GM21786 (cell line): ENCODE data around the gene KAZN.

ENCODE experiments used
- ATAC-seq: cut with Tn5 transposase; IDR thresholded peaks from one replicate; pipeline ENCODE4 v1.9.1; 2021; ENCODE audit not compliant: unreplicated experiment

Gene KAZN

DNA sequence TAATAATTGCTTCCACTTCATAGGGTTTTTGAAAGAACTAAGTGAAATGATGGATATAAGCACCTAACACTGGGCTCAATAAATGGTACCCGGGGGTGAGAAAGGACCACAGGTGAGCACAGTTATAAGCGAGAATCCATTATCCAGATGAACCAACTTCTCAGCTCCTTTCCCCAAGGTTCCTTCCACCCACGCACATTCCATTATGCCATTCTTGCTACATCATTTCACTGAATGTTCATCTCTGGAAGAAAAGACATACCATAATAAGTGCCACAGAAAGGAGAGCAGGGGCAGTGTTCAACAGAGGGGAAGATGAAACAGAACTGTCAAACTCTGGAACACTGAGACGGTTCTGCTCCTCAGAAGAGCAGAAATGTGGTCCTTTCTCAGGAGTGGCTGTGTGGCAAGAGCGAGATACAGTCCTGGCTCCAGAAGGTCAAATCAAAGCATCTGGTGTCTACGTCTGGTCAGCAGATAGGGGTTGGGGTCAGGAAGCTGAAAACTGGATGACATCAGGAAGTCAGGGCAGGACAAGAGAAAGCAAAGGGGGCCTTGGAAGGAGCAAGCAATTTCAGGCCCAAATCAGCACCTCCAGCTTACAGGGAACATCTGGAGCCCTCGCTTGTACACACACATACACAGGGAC is 299.6 kb downstream of the KAZN start:
- ATAC-seq = no peak

DNA sequence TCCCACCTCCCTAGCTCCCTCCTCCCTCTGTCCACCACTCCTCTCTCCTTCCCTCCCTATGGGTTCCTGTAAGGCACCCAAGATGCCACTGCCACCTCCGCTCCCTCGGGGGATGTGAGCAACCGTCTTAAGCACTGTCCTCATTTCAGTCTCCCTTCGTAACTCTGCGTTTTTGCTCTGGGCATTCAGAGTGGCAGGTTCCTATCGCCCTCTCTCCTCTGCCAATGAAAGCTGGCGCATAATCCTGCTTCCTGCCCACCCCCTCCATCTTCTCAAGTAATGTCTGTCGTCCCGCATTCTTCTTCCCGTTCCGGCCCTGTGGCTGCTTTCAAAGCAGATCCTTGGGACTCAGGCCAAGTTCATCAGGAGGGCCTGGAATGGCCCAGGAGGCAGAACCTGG is 301.2 kb downstream of the KAZN start:
- ATAC-seq = no peak

DNA sequence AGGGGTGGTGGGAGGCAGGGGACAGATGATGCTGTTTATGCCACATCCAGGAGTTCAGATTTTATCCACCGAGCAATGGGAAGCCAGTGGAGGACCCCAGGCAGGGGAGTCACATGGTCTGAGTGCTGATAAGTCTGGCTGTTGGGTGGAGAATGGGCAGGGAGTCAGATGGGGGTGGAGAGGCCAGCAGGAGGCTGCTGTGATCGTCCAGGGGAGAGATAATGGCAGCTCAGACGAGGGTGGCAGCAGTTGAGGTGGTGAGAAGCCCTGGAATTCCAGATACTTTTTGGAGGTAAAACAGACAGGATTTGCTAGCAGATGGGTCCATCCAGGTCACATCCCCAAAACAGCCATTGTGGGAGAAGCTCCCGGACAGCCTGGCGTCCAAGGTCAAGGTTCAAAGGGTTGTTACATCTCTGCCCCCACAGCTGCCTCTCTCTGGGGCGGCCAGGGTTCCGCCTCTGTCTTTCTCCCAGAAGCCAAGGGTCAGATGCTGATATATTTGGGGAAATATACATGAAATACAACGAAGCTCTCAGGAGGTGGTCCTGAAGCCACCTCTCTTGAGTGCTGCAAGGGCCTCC is 303.0 kb downstream of the KAZN start:
- no peak for ATAC-seq

DNA sequence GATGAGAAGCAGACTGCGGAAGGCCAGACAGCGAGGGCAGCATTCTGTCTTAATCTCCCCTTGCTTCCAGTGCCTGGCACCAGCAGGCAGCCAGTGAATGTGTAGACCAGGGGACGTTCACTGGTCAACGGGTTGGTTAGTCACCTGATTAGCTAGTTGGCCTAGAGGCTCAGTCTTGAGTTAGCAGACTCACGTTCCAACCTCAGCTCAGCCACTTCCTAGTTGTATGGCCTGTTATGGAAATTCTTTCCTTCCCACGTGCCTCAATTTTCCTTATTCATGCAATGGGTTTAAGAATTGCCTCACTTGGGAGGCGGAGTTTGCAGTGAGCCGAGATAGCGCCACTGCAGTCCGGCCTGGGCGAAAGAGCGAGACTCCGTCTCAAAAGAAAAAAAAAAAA is 305.4 kb downstream of the KAZN start:
- no peak for ATAC-seq

DNA sequence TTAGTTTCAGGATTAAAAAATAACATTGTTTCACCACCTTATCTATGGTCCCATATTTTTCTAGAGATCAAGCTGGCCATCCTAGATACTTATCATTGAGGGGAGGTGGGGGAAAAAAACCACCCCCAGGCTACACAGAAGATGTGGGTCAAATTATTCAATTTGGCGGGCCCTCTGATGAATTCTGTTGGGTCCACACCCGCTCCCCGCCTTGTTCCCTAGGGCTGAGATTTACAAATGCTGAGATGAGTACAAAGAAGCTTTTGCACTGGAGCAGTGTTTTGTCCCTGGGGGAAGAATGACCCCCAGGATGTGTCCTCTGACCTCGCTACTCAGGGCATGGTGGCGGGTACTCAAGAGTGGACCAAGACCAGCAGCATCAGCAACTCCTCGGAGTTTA is 308.2 kb downstream of the KAZN start:
- ATAC-seq = no peak

DNA sequence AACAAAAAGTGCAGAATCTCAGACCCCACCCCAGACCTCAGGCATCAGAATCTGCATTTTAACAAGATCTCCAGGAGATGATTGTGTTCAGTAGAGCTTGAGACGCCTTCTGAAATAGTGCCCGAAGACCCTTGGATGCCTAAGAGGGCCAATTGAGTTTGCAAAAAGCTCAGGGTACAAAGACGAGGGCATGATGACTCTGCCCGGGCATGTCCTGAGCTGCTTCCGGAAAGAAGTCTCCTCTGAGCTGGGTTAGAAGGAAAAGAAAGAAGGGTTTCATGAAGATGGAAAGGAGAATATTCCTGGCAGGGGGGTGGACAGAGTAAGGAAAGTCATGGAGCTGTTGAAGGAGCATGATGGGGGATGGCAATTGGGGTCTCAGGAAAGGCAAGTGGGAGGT is 308.9 kb downstream of the KAZN start:
- no peak for ATAC-seq

DNA sequence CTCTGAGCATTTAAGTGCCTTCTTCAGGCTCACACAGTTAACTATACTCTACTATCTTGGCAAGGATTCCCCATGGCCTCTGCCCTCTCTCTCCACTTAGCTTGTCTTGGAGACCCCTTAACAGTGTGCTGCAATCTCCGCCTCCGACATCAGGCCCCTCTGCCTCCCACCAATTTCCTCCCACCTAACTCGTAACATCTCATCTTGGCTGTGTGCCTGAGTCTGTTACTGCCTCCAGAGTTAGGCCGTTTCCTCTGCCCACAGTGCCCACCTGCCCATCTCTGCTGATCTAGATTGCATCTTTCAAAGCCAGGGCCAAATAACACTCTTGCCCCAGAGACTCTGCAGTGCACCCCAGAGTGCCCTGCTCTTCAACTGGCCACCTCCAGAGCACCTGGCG is 310.8 kb downstream of the KAZN start:
- no peak for ATAC-seq

DNA sequence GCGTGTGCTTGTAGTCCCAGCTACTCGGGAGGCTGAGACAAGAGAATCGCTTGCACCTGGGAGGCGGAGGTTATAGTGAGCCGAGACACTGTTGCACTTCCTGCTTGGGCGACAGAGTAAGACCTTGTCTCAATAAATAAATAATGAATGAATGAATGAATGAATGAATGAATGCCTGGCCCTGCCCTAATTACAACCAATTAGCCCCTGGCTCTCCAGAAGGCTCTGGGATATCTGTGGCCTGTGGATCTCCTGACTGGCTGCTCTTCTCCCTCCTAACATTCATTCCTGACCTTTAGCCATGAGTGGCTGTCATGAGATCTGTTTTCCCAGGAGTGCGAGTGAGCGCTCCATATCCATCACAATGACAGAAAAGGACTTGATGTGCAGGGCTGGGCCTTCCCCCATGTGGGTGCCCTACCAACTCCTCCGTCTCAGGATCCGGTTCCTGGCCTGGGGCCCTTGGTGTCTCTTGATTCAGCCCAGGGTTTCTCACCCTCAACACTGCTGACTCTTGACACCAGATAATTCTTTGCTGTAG is 311.5 kb downstream of the KAZN start:
- ATAC-seq = no peak

DNA sequence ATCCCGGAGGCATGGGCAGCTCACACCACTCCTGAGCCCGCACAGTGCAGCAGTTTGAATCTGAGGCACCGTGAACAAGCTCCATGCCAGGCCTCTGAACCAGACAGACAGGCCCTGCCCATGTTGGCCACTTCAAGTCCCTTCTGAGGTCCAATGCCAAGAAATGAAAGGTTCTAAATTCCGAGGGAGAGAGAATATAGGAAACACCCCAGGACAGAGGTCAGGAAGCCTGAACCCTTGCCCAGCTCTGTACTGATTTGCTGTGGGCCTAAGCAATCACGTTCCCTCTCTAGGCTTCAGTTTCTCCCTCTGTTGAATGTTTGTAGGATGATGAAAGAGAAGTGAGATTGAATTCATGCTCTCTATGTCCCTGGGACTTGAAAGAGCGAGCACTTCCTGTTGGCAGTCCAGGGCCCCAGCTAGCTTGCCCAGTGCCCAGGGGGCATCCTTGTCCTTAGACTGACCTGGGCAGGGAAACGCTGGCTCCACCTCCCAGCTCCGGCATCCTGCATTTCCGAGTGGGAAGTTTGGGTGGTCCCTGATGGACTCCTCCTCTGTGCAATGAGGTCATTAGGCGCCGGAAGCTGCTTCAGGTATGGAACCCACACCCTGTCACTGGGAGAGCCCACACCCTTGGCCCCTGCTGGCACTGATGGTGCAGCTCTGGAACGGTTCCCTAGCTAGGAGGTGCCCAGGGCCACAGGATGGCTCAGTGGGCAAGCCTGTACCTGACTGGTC is 312.7 kb downstream of the KAZN start:
- no peak for ATAC-seq

DNA sequence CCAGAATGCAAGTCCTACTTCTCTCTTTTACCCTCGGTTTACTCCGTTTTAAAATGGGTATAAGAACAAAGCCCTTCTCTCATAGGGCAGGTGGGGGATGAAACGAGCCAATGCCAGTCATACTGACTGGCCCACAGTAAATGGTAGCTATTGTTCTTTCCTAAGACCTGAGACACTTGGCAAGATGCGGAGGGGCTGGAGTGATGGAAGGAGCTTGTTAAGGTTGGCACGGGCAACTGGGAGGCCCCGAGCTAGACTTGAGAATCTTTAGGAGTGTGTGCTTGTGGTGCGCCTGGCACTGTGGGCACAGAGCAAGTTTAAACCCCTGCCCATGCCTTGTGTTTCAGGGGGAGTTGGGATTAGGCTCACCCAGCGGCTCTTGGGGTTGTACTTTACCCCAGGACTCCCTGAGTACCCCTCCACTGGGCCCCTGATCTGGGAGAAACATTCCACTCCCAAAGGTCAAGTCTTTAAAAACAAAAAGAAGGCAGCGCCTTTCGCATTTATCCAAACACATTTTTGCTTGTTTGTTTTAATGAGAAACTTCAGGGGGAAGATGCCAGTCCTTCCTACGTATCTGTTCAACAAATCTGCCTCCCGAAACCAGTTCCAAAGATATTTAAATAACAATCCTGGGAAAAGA is 314.5 kb downstream of the KAZN start:
- no peak for ATAC-seq

DNA sequence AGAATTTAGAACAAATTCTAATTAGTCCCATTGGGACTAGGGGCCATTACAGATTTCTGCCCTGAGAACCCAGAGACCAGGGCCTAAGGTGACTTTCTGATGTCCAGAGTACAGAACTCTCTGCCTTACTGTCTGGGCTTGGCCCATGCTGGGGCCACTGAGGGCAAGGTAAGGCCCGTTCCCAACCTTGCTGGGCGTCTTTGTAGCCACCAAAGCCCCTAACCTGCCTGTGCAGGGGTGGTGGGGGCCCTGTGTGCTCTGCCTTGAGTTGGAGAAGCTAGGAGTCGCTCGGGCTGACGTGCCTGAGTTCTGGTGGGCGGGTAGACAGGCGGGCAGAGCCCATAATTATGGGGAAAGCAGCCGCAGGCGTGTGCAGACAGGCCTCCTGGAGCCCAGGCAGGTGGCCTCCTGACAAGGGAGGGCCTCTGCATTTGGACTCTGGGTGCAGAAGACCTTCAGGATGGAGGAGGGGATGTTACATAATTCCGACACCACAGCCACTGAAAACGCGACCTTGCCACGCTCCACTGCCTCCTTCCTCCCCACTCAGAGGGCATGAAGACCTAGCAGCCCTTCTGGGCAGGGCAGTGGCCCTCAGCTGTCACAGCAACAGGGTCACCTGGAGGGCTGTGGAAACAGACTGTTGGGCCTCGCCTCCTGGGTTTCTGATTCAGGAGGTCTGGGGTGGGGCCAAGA is 315.1 kb downstream of the KAZN start:
- no peak for ATAC-seq

DNA sequence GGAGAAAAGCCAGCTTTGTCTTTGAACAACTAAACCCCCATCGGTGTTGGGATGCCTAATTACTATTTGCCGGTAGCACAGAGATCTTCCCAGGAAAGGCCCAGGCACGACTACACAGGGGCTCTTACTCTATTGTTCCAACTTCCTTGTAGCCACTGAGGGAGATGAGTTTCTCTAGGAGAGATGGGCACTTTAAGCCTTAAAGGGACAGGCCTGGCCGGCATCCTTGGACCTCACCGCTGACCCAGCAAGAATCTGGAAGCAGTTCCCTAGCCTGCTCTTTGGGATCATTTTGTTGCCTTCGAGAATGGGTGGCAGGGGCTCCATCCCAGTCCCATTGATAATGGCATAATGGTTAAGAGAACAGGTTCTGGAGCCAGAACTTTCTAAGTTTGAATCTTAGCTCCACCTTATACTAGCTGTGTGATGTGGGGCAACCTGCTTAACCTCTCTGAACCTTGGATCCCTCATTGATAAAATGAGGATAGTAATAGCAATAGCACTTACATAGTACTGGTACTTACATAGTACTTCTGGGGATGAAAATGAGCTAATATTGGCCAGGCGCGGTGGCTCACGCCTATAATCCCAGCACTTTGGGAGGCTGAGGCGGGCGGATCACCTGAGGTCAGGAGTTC is 316.0 kb downstream of the KAZN start:
- no peak for ATAC-seq

DNA sequence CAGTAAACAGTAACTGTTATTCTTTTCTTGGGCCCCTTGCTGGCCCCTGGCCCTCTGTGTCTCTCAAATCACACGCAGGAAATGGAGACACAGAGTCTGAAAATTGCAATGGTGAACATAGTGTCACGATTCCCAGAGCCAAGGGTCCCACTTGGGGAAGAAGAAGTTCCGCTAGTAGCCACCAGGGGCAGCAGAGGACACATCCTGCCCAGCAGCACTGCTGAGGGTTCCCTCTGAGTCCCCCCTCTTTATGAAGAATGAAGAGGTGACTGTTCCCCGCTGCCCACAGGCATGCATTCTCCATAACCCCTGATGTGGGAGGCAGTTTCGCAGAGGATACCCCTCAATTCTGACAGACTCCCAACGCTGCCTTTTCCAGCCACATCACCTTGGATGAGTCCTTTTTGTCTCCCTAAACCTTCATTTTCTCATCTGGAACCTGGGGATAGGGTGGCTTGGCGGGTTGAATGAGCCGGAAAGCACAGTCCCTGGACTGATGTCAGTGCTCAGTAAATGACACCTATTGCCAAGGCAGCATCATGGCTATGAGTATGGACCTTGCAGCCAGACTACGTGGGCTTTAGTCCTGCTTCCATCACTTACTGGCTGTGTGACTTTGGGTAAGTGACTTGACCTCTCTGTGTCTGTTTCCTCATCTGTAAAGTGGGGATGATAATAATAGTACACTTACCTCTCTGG is 317.0 kb downstream of the KAZN start:
- ATAC-seq = no peak

DNA sequence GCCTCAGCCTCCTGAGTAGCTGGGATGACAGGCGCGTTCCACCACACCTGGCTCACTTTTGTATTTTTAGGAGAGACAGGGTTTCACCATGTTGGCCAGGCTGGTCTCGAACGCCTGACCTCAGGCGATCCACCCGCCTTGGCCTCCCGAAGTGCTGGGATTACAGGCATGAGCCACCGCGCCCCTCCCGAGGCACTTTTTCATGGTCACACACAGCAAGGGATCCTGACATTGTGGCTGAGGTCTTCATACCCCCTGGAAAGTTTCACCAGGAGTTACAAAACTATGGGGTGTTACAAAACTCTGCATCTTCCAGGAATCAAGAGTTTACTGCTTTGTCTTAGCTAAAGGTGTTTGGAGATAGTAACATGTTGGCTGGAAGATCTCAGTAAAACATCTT is 320.8 kb downstream of the KAZN start:
- no peak for ATAC-seq

DNA sequence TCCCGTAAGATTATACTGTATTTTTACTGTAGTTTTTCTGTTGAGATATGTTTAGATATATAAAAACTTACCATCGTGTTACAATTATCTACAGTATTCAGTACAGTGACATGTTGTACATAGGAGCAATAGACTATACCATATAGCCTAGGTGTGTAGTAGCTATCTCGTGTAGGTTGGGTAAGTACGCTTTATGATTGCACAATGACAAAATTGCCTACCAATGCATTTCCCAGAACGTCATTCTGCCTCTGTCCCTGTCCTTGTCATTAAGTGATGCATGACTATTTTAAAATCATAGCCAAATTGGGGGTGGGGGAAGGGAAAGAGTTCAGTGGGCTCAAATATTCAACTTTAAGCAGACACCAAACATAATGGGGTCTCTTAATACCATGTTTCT is 321.3 kb downstream of the KAZN start:
- no peak for ATAC-seq

DNA sequence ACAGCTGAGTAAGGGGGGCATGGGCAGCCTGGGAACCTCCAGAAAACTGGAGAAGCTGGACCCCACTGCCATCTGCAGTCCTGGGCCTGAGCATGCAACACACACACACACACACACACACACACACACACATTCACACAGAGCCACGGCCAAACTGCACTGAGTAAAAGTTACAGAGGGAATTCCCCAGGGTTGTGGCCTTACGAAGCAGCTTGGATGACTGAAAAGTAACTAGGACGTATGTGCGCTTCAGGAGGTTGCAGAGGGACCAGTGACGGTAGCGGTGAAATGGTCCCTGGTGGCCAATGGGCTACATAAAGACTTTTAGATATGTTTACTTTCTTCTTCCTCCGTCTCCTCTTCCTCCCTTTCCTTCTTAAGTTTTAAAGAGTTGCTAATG is 322.6 kb downstream of the KAZN start:
- no peak for ATAC-seq

DNA sequence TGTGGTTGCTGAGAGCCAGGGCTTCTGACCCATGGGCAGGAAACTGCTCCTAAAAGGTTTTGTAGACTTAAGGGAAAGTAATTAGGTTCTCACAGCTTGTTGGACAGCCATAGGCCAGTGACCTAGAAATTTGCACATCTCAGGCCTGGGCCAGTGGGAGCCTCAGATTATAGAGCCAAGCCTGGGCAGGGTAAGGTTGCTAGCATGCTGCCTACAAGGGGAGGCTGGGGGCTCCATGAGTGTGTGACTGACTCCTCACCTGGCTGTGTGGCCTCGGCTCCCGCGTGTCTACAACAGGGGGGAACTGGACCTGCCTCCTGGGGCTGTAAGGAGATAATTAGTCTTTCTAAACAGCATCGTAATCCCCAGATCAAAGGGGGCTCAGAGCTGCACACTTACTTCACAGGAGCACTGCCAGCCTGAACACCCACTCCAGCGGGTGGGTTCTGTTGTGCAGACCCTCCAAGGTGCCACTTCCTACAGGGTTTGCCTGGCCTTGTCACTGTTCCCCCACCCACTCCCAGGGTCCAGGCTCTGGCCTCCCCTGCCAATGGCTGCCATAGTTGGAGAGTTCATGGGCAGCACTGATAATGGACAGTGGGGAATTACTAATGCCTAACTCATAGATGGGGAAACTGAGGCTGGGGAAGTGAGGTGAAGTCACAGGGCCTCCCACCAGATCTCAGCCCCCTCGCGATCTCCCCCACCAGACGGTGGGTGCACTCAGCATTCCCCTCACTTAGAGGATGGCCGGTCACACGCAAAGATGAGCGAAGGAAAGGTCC is 324.6 kb downstream of the KAZN start:
- no peak for ATAC-seq

DNA sequence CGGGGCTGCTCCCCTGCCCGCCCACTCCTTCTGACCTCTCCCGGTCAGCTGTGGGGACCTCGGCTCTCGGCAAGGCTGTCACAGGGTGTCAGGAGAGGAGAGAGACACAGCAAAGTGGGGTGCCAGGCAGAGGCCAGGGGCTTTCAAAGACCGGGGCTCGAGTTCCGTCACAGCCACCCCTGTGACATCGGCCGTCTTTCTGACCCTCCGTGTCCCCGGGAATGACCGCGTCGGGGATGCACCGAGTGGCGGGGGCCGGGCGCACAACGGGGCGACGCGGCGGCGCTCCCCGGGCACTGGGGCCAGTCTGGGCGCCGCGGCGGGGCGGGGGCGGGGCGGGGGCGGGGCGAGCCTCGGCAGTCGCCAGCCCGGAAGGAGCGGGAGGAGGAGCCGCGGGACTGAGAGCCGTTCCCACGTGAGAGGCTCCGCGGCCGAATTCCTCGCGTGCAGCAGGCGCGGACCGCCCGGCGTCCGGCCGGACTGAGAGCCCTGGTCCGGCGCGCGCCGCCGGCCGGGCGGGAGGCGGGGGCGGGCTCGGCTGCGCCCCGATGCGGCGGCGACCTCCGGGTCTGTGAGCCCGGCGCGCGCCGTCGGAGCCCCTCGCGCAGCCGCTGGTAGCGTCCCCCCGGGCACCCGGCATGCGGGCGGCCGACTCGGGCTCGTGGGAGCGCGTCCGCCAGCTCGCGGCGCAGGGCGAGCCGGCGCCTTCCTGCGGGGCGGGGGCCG is 325.4 kb downstream of the KAZN start:
- ATAC-seq = no peak
